ENCODE measurements around the gene SLC25A30.

- TF ChIP-seq CTCF (IDR thresholded peaks at IDR 0.05) (no peak), POLR2AphosphoS5 (IDR thresholded peaks at IDR 0.05) (no peak), POLR2A (IDR thresholded peaks at IDR 0.05) (no peak)
Observed at GRCh38 chr13:45402641-45403040, 15.5 kb downstream of the SLC25A30 start.
